Occipital lobe (tissue), 2 donors: ENCODE measurements around the gene UQCRC1. TPM values are rescaled to one million over a fixed set of nuclear protein-coding genes. Genes with fewer than 3 reads are reported as not detected.

Experiments
- DNase-seq: peaks from one replicate; lab custom pipeline; 2025; lab: John Stamatoyannopoulos, UW
- total RNA-seq: library from RNA; depleted of rRNA; stranded (reverse); fragments of >200 nt; gene quantifications from one replicate; pipeline ENCODE4 v1.2.3, GENCODE V29; 2014

UQCRC1 gene
- total RNA-seq, 1 donor from 2014 or later: 124 TPM

DNA sequence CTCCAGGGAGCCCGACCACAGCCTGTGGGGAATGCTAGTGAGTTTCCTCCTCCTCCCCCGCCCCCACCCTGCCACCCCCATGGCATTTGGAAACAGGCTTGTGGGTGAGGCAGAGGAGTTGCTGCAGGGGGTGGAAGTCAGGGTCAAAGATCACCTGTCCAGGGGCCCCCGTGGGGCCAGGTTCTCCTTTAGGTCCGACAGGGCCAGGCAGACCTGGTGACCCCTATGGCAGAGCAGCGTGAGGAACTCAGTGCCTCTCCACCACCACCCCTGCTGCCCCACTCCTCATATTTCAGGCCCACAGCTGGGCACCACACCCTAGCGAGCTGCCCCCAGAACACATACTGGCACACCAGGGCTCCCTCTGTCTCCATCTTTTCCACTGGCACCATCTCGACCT, 36.9 kb downstream of the UQCRC1 start:
- no peak for DNase-seq

GRCh38 chr3:48571938-48572337, 37.5 kb downstream of the UQCRC1 start:
- DNase-seq: no peak

- DNase-seq: no peak
These were observed 39.5 kb downstream of the UQCRC1 start for GRCh38 chr3:48569808-48570450.

DNA sequence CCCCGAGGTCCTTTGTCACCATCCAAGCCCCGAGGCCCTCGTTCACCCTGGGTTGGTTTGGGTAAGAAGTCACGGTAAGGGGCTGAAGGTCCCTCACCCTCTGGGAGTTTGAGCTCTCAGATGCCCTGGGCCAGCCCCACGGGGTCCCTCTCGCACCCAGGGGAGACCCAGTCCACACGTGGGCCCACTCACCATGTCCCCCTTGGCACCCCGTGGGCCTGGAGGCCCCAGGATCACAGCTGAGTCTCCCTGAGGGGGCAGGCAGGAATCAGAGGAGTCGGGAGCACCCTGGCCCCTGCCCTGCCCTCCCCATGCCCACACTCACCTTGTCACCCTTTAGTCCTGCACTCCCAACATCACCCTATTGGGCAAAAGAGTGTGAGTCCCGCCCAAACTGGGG, 40.0 kb downstream of the UQCRC1 start:
- no peak for DNase-seq

DNA sequence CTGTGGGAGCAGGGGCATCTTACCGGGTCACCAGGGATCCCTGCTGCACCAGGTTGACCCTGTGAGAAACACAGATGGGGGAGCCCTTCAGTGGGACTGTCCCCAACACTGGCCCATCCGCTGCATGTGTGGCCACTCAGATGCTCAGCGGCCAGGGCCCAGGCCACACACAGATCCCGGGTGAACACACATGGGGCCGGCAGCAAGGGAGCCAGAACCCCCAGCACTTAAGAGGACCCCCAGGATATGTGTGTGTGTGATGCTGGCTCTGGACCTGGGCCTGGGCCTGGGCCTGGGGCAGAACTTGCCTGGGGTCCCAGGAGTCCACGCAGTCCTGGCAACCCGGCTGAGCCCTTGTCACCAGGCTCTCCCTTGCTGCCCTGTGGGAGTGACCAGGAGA, 41.0 kb downstream of the UQCRC1 start:
- no peak for DNase-seq

DNA sequence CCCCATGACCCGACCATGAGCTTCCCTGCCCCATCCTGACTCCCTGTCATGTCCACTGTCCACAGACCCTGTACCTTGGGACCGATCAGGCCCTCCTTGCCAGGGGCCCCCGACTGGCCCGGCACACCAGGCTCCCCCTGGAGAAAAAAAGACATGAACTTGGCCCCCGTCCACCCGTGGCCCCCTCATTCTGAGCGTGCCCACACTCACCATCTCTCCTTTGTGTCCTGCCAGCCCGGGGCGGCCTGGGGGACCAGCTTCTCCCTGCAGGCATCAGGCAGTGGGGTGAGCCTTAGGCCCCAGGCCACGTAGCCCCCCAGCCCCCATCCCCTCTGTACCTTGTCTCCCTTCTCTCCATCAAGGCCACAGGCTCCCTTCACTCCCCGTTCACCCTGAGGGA, 41.9 kb downstream of the UQCRC1 start:
- DNase-seq: no peak

GRCh38 chr3:48567090-48567489, 42.4 kb downstream of the UQCRC1 start:
- no peak for DNase-seq

DNA sequence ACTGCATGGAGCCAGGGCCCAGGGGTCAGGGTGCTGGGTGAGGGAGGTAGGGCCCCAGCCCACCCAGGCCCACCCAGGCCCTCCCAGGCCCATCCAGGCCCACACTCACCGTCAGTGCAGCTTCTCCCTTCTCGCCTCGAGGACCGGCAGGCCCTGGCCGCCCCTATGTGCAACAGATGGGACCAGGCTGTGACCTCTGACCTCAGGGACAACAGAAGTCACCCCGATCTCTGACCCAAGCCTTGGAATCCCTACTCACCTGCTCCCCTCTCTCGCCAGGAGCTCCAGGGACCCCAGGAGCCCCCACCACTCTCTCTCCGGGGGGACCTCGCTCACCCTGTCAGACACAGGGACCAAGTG, 43.1 kb downstream of the UQCRC1 start:
- DNase-seq: no peak

- DNase-seq: no peak
These were observed 43.6 kb downstream of the UQCRC1 start for GRCh38 chr3:48565591-48566400.

- no peak for DNase-seq
These were observed 44.3 kb downstream of the UQCRC1 start for GRCh38 chr3:48565186-48565585.

DNA sequence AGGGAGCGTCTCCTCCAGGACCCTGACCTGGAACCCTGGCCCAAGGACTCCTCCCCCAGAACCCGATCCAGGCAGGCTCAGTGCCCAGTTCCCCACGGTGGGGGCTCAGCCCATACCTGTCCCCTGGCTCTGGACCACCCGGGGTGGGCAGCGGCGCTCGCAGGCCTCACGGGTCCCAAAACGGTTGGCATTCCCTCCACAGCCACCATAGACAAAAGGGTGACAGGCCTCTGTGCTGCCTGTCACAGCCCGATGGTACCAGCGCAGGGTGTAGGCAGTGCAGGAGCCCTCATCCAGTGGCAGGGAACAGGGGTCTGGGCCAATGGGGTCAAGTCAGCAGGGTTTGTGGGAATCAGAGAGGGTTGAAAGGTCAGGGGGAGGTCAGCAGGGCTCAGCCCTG, 44.8 kb downstream of the UQCRC1 start:
- no peak for DNase-seq

DNA sequence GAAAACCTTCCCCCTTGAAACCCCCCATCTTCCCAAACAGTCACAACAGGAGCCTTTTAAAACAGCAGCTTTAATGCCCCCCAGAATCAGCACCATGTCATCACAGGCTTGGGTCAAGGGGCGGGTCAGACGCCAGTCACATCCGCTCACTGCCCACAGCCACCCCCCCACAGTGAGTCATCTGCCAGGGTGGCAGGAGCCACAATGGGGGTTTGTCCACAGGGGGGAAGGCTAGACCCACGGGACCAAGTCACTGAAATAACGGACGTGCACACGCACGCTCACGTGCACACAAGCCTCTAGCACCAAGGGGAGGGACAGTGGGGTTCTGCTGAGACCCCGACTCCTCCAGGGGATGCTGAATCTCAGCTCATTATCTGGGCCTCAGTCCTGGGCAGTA, 45.4 kb downstream of the UQCRC1 start:
- DNase-seq: peak; percentile 66

DNA sequence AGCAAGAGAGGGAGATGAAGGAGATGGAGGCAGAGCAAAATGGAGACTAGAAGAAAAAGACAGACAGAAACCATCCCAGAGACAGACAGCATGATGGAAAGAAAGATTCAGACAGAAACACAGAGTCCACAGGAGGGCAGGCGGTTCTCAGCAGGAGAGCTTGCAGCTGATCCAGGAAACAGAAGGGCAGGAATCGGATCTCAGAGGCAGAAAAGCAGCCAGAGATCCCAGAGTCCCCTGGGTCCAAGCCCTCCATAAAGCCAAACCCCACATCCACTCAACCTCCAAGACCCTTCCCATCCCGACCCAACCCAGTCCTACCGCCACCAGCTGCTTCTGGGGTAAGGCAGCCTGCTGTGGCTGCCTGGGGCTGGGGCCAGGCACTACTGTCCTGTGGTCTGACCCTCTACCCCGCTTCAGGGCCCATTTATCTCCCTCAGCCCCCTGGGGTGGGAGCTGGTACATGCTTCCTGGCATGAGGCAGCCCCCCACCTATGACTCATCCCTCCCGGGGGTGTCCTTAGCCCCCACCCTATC, 46.0 kb downstream of the UQCRC1 start, which contains the start of gene UCN2:
UCN2 (minus strand) TSS at position 400 of the 537 bp plus-strand sequence. CDS start 657 bp downstream, outside the sequence.
- no peak for DNase-seq

DNA sequence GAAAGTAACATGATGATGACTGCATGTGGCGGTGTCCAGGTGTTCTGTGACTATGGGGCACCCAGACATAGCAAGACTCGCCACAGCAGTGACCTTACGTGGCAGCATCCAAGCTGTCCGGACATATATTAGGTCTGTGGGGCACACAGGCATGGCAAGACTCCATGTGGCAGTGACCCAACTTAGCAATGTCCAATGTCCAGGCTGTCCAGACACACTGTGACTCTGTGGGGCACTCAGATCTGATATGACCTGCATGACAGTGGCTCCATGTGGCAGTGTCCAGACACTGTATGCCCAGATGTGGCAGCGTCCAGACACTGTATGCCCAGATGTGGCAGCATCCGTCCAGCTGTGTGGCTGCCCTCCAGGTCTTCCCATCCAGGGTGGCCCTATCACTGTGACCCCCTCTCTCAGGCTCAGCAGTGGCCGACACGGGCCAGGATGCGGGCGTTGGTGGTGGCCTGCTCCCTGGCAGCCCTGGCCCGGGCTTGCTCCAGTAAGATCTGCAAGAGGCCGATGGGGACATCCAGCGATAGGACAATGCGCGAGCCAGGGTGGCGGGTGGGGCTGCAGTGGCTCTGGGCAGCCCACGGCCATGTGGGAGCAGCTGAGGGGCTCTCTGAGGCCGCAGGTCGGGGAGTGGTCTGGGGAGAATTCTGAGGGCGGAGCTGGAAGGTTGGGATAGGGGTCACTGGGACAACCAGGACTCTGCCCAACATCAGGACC, 46.9 kb downstream of the UQCRC1 start:
- no peak for DNase-seq

- no peak for DNase-seq
These were observed 48.3 kb downstream of the UQCRC1 start for GRCh38 chr3:48561045-48561736.

DNA sequence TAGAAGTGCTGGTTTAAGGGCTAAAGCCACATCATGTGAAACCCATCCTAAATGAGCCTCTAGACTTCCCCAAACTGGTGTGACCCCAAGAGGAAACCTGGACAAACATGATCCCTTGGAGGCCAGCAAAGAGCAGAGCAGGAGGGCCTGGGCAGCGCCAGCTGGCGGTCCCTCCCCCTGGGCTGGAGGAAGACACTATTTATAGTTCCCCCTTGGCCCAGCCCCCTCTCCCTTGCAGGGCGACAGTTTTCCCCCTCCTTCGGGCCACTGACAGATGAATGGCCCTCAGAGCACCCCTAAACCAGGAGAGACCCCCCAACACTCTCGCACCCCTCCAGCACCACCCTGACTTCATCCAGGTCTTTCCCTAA, 48.8 kb downstream of the UQCRC1 start:
- no peak for DNase-seq

DNA sequence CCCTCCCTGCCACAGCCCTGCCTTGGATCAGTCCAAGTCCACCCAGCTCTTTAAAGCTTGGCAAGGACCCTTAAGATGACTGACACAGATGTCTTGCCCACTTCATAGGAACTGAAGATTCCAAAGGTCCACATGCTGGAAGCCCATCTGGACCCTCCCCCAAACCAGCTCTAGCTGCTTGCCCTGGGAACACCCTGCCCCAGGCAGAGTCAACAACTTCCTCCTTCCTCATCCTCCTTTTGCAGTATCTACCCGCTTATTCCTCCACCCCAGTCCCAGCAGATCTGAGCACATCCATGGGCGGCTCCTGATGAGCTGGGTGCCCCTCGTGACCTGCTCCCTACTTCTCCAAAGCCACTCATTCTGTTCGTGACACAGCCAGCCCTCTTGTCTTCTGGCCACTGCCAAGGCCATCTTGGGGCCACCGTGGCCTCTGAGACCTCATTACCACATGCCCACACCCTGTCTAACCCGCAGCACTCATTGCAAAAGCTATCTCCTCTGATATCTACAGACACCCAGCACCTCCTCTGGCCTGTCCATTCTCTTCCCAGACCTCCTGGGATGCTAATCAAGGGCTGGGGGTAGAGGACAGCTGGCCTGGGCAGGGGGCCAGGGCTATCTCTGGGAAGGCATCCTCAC, 50.8 kb downstream of the UQCRC1 start:
- DNase-seq: no peak

DNA sequence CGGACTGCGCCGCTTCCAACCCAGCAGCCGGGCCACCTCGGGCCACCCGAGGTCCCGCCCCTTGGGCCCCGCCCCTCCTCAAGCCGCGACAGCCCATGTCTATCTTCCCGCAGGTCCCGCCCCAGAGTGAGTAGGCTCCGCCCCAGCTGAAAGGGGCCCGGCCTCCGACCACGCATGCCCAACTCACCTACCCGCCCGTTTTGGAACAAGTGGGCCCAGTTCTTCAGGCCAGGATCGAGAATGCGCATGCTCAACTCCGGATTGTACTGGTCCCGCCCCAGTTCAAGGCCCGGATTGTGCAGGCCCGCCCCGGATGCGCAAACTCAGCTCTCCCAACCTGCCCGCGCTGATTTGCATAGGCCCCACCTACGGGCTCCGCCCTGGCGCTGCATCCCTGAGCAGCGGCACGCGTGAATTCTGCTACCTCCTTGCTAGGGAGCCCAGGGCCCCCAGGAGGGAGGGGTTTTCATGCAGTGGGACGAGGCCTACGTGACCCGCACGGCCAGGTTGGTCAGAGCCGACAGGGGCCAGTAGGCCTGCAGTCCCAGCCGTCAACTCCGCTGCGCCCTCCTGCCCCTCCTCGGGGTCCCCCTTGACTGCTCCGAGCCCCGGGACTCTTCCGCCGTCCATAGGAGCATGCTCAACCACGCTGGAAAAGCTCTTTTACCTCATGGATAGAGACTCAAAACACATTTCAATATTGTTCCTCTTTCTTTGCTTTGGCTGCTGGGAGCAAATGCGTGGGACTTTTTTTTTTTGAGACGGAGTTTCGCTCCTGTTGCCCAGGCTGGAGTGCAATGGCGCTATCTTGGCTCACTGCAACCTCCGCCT, 52.4 kb downstream of the UQCRC1 start, which contains the start of gene PFKFB4:
PFKFB4 (minus strand) TSS at position 8 of the 831 bp plus-strand sequence. CDS start 26 bp downstream, outside the sequence.
- peak; percentile 99 for DNase-seq

- no peak for DNase-seq
These were observed 53.3 kb downstream of the UQCRC1 start for GRCh38 chr3:48555949-48556795.
